Karpas-422 (cell line): Measurements from ENCODE around the gene UBTD1. TPM values are rescaled to one million over a fixed set of nuclear protein-coding genes. Genes with fewer than 3 reads are reported as not detected.

Experiments used
- DNase-seq: peaks from one replicate; pipeline ENCODE4 v3.0.0-alpha.2; 2015
- H2AFZ ChIP-seq: fragments of 200-600 bp; sonication (generic); 2 replicates; pipeline ENCODE4 v1.6.1; 2014; ENCODE audit warnings: antibody characterized with exemption, low read length, mixed read lengths
- H3K27ac ChIP-seq: fragments of 200-600 bp; sonication (generic); 2 replicates; pipeline ENCODE4 v1.5.1; 2014; ENCODE audit warnings: mild to moderate bottlenecking, low read length, moderate library complexity
- H3K27me3 ChIP-seq: fragments of 200-600 bp; sonication (generic); 2 replicates; pipeline ENCODE4 v1.6.1; 2014; ENCODE audit warnings: low read length, mixed read lengths
- H3K36me3 ChIP-seq: fragments of 200-600 bp; sonication (generic); 2 replicates; pipeline ENCODE4 v1.6.1; 2014; ENCODE audit warnings: low read length, mixed read lengths; ENCODE audit not compliant: insufficient read depth
- H3K4me1 ChIP-seq: fragments of 200-600 bp; sonication (generic); 2 replicates; pipeline ENCODE4 v1.6.1; 2014; ENCODE audit warnings: mild to moderate bottlenecking, low read length, mixed read lengths
- H3K4me2 ChIP-seq: fragments of 200-600 bp; sonication (generic); 2 replicates; pipeline ENCODE4 v1.6.1; 2014; ENCODE audit warnings: low read length, low read depth, mild to moderate bottlenecking; ENCODE audit not compliant: poor library complexity, severe bottlenecking
- H3K4me3 ChIP-seq: fragments of 200-600 bp; sonication (generic); 2 replicates; pipeline ENCODE4 v1.5.1; 2014; ENCODE audit warnings: mild to moderate bottlenecking, antibody characterized with exemption, low read length, mixed read lengths
- H3K79me2 ChIP-seq: fragments of 200-600 bp; sonication (generic); 2 replicates; pipeline ENCODE4 v1.6.1; 2014; ENCODE audit warnings: mild to moderate bottlenecking, low read length, mixed read lengths
- H3K9ac ChIP-seq: fragments of 200-600 bp; sonication (generic); 2 replicates; pipeline ENCODE4 v1.6.0; 2014; ENCODE audit warnings: low read length
- H3K9me2 ChIP-seq: fragments of 200-600 bp; sonication (generic), shearing (Covaris generic); replicated peaks from 2 replicates; pipeline ENCODE4 v1.6.0; 2014; ENCODE audit warnings: mild to moderate bottlenecking, low read length, moderate library complexity; ENCODE audit not compliant: insufficient read depth
- H3K9me3 ChIP-seq: fragments of 300-700, 200-600 bp; sonication (generic); 2 replicates; pipeline ENCODE4 v1.6.1; 2014; ENCODE audit warnings: low read length, mixed read lengths
- H4K20me1 ChIP-seq: fragments of 200-600 bp; sonication (generic); 2 replicates; pipeline ENCODE4 v1.6.1; 2014; ENCODE audit warnings: mild to moderate bottlenecking, antibody characterized with exemption, low read length, low read depth; ENCODE audit not compliant: insufficient read depth
- total RNA-seq: library from RNA; depleted of rRNA; stranded (reverse); fragments of >200 nt; shearing (Covaris generic); gene quantifications from 2 replicates; pipeline ENCODE4 v1.2.3, GENCODE V29; 2014; ENCODE audit warnings: low replicate concordance

UBTD1 gene
- total RNA-seq, 1 experiment from 2014 or later: 0.11 TPM

GRCh38 chr10:97578171-97578844, 79.6 kb downstream of the UBTD1 start:
- Histone ChIP-seq H3K79me2 (no peaks in the 10 kb centered on the region), H3K9me2 (no peaks in the 10 kb centered on the region), H3K36me3 (no peaks in the 10 kb centered on the region), H4K20me1 (no peaks in the 10 kb centered on the region), H3K27me3 (no peaks in the 10 kb centered on the region), H2AFZ (no peak overlapping the region), H3K27ac (no peak overlapping the region), H3K4me3 (no peak overlapping the region), H3K4me2 (no peak overlapping the region), H3K4me1 (no peaks in the 10 kb centered on the region), H3K9me3 (no peaks in the 10 kb centered on the region), H3K9ac (no peak overlapping the region)
- no peak for DNase-seq

- Histone ChIP-seq H3K4me1 (no peaks in the 10 kb centered on the region), H4K20me1 (no peaks in the 10 kb centered on the region), H3K36me3 (no peaks in the 10 kb centered on the region), H3K27me3 (no peaks in the 10 kb centered on the region), H3K9me2 (no peaks in the 10 kb centered on the region), H3K4me3 (no peak overlapping the region), H3K79me2 (no peaks in the 10 kb centered on the region), H3K27ac (no peak overlapping the region), H3K9me3 (no peaks in the 10 kb centered on the region), H2AFZ (no peak overlapping the region), H3K9ac (no peak overlapping the region), H3K4me2 (no peak overlapping the region)
- DNase-seq: no peak
These were observed 82.0 kb downstream of the UBTD1 start for GRCh38 chr10:97580421-97581367.

GRCh38 chr10:97582169-97582568, 83.4 kb downstream of the UBTD1 start:
- H3K36me3 ChIP-seq: no peaks in the 10 kb centered on the region
- no peak overlapping the region for H3K9ac ChIP-seq
- no peak overlapping the region for H3K4me3 ChIP-seq
- no peak overlapping the region for H3K4me2 ChIP-seq
- H3K79me2 ChIP-seq: no peaks in the 10 kb centered on the region
- H3K9me3 ChIP-seq: no peaks in the 10 kb centered on the region
- H3K27me3 ChIP-seq: no peaks in the 10 kb centered on the region
- H3K27ac ChIP-seq: no peak overlapping the region
- no peaks in the 10 kb centered on the region for H3K4me1 ChIP-seq
- DNase-seq: no peak
- H3K9me2 ChIP-seq: no peaks in the 10 kb centered on the region
- no peak overlapping the region for H2AFZ ChIP-seq
- H4K20me1 ChIP-seq: no peaks in the 10 kb centered on the region

- H3K4me2 ChIP-seq: no peak overlapping the region
- no peak overlapping the region for H3K27ac ChIP-seq
- no peak overlapping the region for H3K4me3 ChIP-seq
- H2AFZ ChIP-seq: no peak overlapping the region
- DNase-seq: no peak
- H3K9me3 ChIP-seq: no peaks in the 10 kb centered on the region
- H4K20me1 ChIP-seq: no peaks in the 10 kb centered on the region
- H3K79me2 ChIP-seq: no peaks in the 10 kb centered on the region
- H3K27me3 ChIP-seq: no peaks in the 10 kb centered on the region
- H3K9me2 ChIP-seq: no peaks in the 10 kb centered on the region
- H3K9ac ChIP-seq: no peak overlapping the region
- H3K36me3 ChIP-seq: no peaks in the 10 kb centered on the region
- H3K4me1 ChIP-seq: no peaks in the 10 kb centered on the region
These were observed 84.8 kb downstream of the UBTD1 start for GRCh38 chr10:97583476-97583875.

- no peaks in the 10 kb centered on the region for H3K9me2 ChIP-seq
- no peak within 1 kb of the TSS for H3K9ac ChIP-seq
- no peaks in the 10 kb centered on the region for H4K20me1 ChIP-seq
- no peak within 1 kb of the TSS; the same call in 1 of the 2 replicates for H2AFZ ChIP-seq
- H3K27ac ChIP-seq: no peak within 1 kb of the TSS
- H3K4me3 ChIP-seq: no peak within 1 kb of the TSS
- no peaks in the 10 kb centered on the region for H3K36me3 ChIP-seq
- H3K79me2 ChIP-seq: no peaks in the 10 kb centered on the region
- no peaks in the 10 kb centered on the region for H3K4me1 ChIP-seq
- H3K27me3 ChIP-seq: no peaks in the 10 kb centered on the region
- DNase-seq: peak; percentile 60
- H3K9me3 ChIP-seq: no peaks in the 10 kb centered on the region
- H3K4me2 ChIP-seq: no peak within 1 kb of the TSS
These were observed 85.5 kb downstream of the UBTD1 start, which contains the start of gene HOGA1 for GRCh38 chr10:97584060-97584797. TSS of gene HOGA1 (plus strand) at chr10:97584389. CDS start at chr10:97584704, 315 bp downstream.

GRCh38 chr10:97584798-97585438, 86.2 kb downstream of the UBTD1 start:
- Histone ChIP-seq H3K79me2 (no peaks in the 10 kb centered on the region), H3K9me2 (no peaks in the 10 kb centered on the region), H3K4me1 (no peaks in the 10 kb centered on the region), H3K4me2 (no peak overlapping the region), H2AFZ (no peak overlapping the region), H3K27ac (no peak overlapping the region), H3K9ac (no peak overlapping the region), H4K20me1 (no peaks in the 10 kb centered on the region), H3K27me3 (no peaks in the 10 kb centered on the region), H3K36me3 (no peaks in the 10 kb centered on the region), H3K9me3 (no peaks in the 10 kb centered on the region), H3K4me3 (no peak overlapping the region)
- no peak for DNase-seq

GRCh38 chr10:97585439-97585811, 86.7 kb downstream of the UBTD1 start:
- DNase-seq: no peak
- Histone ChIP-seq H3K4me1 (no peaks in the 10 kb centered on the region), H3K27me3 (no peaks in the 10 kb centered on the region), H3K4me2 (no peak overlapping the region), H4K20me1 (no peaks in the 10 kb centered on the region), H3K27ac (no peak overlapping the region), H3K9me2 (no peaks in the 10 kb centered on the region), H3K4me3 (no peak overlapping the region), H3K36me3 (no peaks in the 10 kb centered on the region), H2AFZ (no peak overlapping the region), H3K9me3 (no peaks in the 10 kb centered on the region), H3K79me2 (no peaks in the 10 kb centered on the region), H3K9ac (no peak overlapping the region)
